HCT116 (cell line): Measurements from ENCODE around the gene OBSL1. TPM values are rescaled to one million over a fixed set of nuclear protein-coding genes. Genes with fewer than 3 reads are reported as not detected.

Experiments used
- ATAC-seq: fragments of 200-7000 bp; cut with Tn5 transposase; 2 replicates; pipeline ENCODE4 v1.9.1; 2020; ENCODE audit warnings: mild to moderate bottlenecking, moderate library complexity
- BruUV-seq: library from RNA; stranded (reverse); fragments of 400-500 nt; replicated peaks from 2 replicates; lab custom pipeline; 2021; lab: Mats Ljungman, UMichigan
- CTCF ChIA-PET: fragments of 300-600 bp; sonication (Branson Sonifier 250); formaldehyde crosslinking; loops from one replicate; lab custom pipeline; 2021; ENCODE audit warnings: antibody characterized with exemption; lab: Charles Lee
- POLR2A ChIA-PET: fragments of 300-600, 350-600 bp; sonication (Branson Sonifier 250); formaldehyde crosslinking; loops from one replicate; lab custom pipeline; 2021; ENCODE audit warnings: antibody characterized with exemption; lab: Charles Lee
- RAD21 ChIA-PET, 2 experiments: fragments of 300-600 bp; sonication (Branson Sonifier 250); formaldehyde crosslinking; loops; one replicate each; lab custom pipeline; 2023; ENCODE audit warnings: low total read pairs in 2 of 2; ENCODE audit not compliant: uncharacterized antibody in 2 of 2, unreplicated experiment in 2 of 2, low non-redundant PET in 1 of 2; lab: Charles Lee
- DNase-seq: peaks from one replicate; pipeline ENCODE4 v3.0.0-alpha.2; 2010; ENCODE audit warnings: low read depth, low spot score
- H2AFZ ChIP-seq: fragments of 200-600 bp; shearing (Covaris generic), sonication (generic); 2 replicates; pipeline ENCODE4 v1.6.1; 2017; ENCODE audit warnings: low read depth, mixed run types, mixed read lengths, antibody characterized with exemption, low read length; ENCODE audit not compliant: poor library complexity, severe bottlenecking
- H3K27ac ChIP-seq: 2 replicates; pipeline ENCODE4 v1.5.1; 2012; ENCODE audit warnings: low read depth, low read length
- H3K27me3 ChIP-seq: fragments of 200-600 bp; sonication (generic); 2 replicates; pipeline ENCODE4 v1.6.1; 2016; ENCODE audit warnings: mixed run types, low read length, mixed read lengths; ENCODE audit not compliant: insufficient read depth
- H3K36me3 ChIP-seq, 2 experiments: fragments of 200-500 bp in 1 of 2; fragments of 200-600 bp in 1 of 2; sonication (Bioruptor generic) in 1 of 2; sonication (generic) in 1 of 2; 2 replicates each; pipeline versions ENCODE4 v1.5.1 to v1.6.1; 2014 to 2016; ENCODE audit warnings: low read length in 2 of 2, inconsistent platforms in 1 of 2, mixed read lengths in 1 of 2, mixed run types in 1 of 2; ENCODE audit not compliant: insufficient read depth in 2 of 2, control insufficient read depth in 1 of 2
- H3K4me1 ChIP-seq, 2 experiments: fragments of 200-600 bp in 1 of 2; sonication (generic) in 1 of 2; 2 replicates each; pipeline versions ENCODE4 v1.5.1 to v1.6.1; 2012 to 2017; ENCODE audit warnings: low read length in 2 of 2, inconsistent platforms in 1 of 2, mild to moderate bottlenecking in 1 of 2, mixed read lengths in 1 of 2, mixed run types in 1 of 2, moderate library complexity in 1 of 2; ENCODE audit not compliant: insufficient read depth in 2 of 2, control insufficient read depth in 1 of 2
- H3K4me2 ChIP-seq: fragments of 200-600 bp; sonication (generic); 2 replicates; pipeline ENCODE4 v1.6.1; 2017; ENCODE audit warnings: mixed run types, low read length, mixed read lengths
- H3K4me3 ChIP-seq, 2 experiments: fragments of 200-600 bp in 1 of 2; sonication (generic) in 1 of 2; replicated peaks in 1 of 2; 2 replicates each; pipeline ENCODE4 v1.5.1; 2011 to 2016; ENCODE audit warnings: low read length in 2 of 2, control low read depth in 1 of 2, low read depth in 1 of 2, mild to moderate bottlenecking in 1 of 2, mixed read lengths in 1 of 2, mixed run types in 1 of 2
- H3K79me2 ChIP-seq: fragments of 200-600 bp; sonication (generic); 2 replicates; pipeline ENCODE4 v1.6.1; 2017; ENCODE audit warnings: mild to moderate bottlenecking, mixed run types, low read length, moderate library complexity, mixed read lengths; ENCODE audit not compliant: insufficient read depth
- H3K9ac ChIP-seq: fragments of 200-600 bp; sonication (generic); 2 replicates; pipeline ENCODE4 v1.6.1; 2016; ENCODE audit warnings: low read length, mixed read lengths
- H3K9me2 ChIP-seq: fragments of 200-600 bp; sonication (generic), shearing (Covaris generic); 2 replicates; pipeline ENCODE4 v1.6.1; 2017; ENCODE audit warnings: mixed run types, mild to moderate bottlenecking, moderate library complexity; ENCODE audit not compliant: insufficient read depth
- H3K9me3 ChIP-seq, 2 experiments: fragments of 200-500 bp in 1 of 2; fragments of 200-600 bp in 1 of 2; sonication (Bioruptor generic) in 1 of 2; sonication (generic) in 1 of 2; 2 replicates each; pipeline ENCODE4 v1.6.1; 2014 to 2017; ENCODE audit warnings: low read length in 2 of 2, mixed read lengths in 2 of 2, inconsistent platforms in 1 of 2, low read depth in 1 of 2, mild to moderate bottlenecking in 1 of 2, mixed run types in 1 of 2, moderate library complexity in 1 of 2; ENCODE audit not compliant: control insufficient read depth in 1 of 2, insufficient read depth in 1 of 2
- H4K20me1 ChIP-seq: fragments of 200-600 bp; sonication (generic), shearing (Covaris generic); 2 replicates; pipeline ENCODE4 v1.6.1; 2017; ENCODE audit warnings: mixed run types, mild to moderate bottlenecking, moderate library complexity; ENCODE audit not compliant: insufficient read depth
- EGR1 ChIP-seq: IDR thresholded peaks from 2 replicates; pipeline ENCODE4 v1.6.1; 2012; ENCODE audit warnings: low read depth
- JUND ChIP-seq: IDR thresholded peaks from 2 replicates; pipeline ENCODE4 v1.6.1; 2012
- POLR2A ChIP-seq: IDR thresholded peaks from 2 replicates; pipeline ENCODE4 v1.7.0; 2011; ENCODE audit warnings: borderline replicate concordance; ENCODE audit not compliant: insufficient read depth, insufficient read length; ENCODE audit errors: extremely low read depth
- POLR2AphosphoS5 ChIP-seq: IDR thresholded peaks from 2 replicates; pipeline ENCODE4 v1.6.1; 2011; ENCODE audit warnings: mild to moderate bottlenecking, low read depth, low read length, moderate library complexity
- SIN3A ChIP-seq: IDR thresholded peaks from 2 replicates; pipeline ENCODE4 v1.6.1; 2012; ENCODE audit warnings: low read depth
- SP1 ChIP-seq: IDR thresholded peaks from 2 replicates; pipeline ENCODE4 v1.6.1; 2012; ENCODE audit warnings: low read depth
- ZBTB33 ChIP-seq: IDR thresholded peaks from 2 replicates; pipeline ENCODE4 v1.6.1; 2011; ENCODE audit warnings: mild to moderate bottlenecking, low read length, moderate library complexity; ENCODE audit not compliant: insufficient replicate concordance; ENCODE audit errors: extremely low read depth
- ZFX ChIP-seq: fragments of 450-650 bp; IDR thresholded peaks from 2 replicates; pipeline ENCODE4 v1.6.1; 2017
- ZNF274 ChIP-seq: fragments of 200-500 bp; sonication (Bioruptor generic); IDR thresholded peaks from 2 replicates; pipeline ENCODE4 v1.6.1; 2014; ENCODE audit warnings: mild to moderate bottlenecking, low read depth, low read length, inconsistent platforms
- intact Hi-C: fragments of 100-400 bp; cut with micrococcal nuclease; formaldehyde crosslinking; loops from 2 replicates; pipeline ENCODE4 v1.10.0; 2022
- total RNA-seq: library from RNA; stranded (reverse); gene quantifications from one replicate; pipeline ENCODE4 v1.2.1, GENCODE V29; 2021; ENCODE audit not compliant: unreplicated experiment
- TF ChIP-seq, protein P1 (sequence below): IDR thresholded peaks from 2 replicates; pipeline ENCODE4 v1.6.1; 2012
- TF ChIP-seq, protein P2 (sequence below), 3 experiments: fragments of 200-600 bp in 1 of 3; sonication (generic) in 1 of 3; IDR thresholded peaks in 2 of 3; conservative IDR thresholded peaks in 1 of 3; 2 replicates each; pipeline ENCODE4 v1.5.1; 2012 to 2017; ENCODE audit warnings: low read depth in 2 of 3, low read length in 2 of 3, antibody characterized with exemption in 1 of 3, borderline replicate concordance in 1 of 3, control low read depth in 1 of 3, mild to moderate bottlenecking in 1 of 3, mixed read lengths in 1 of 3, mixed run types in 1 of 3, moderate library complexity in 1 of 3; ENCODE audit not compliant: insufficient read depth in 1 of 3

Gene OBSL1
- total RNA-seq, 1 experiment from 2014 or later = 45.2 TPM

GRCh38 chr2:219578811-219579613 is 7.7 kb upstream of the OBSL1 start:
- Histone ChIP-seq H4K20me1 (no peaks in the 10 kb centered on the region), H3K9me3 (no peaks in the 10 kb centered on the region), H3K4me1 (no peaks in the 10 kb centered on the region), H3K4me3 (no peak overlapping the region), H3K27me3 (no peaks in the 10 kb centered on the region), H3K9me2 (no peaks in the 10 kb centered on the region), H3K4me2 (no peak overlapping the region), H2AFZ (no peak overlapping the region), H3K36me3 (no peaks in the 10 kb centered on the region), H3K79me2 (no peaks in the 10 kb centered on the region), H3K27ac (no peak overlapping the region), H3K9ac (no peak overlapping the region)
- ChIA-PET RAD21 (no interaction called here), CTCF (no interaction called here), POLR2A (no interaction called here)
- no peak for TF ChIP-seq EGR1
- no peak for TF ChIP-seq ZFX
- no peak for TF ChIP-seq SIN3A
- TF ChIP-seq ZNF274 = no peak
- TF ChIP-seq, protein P1, sequence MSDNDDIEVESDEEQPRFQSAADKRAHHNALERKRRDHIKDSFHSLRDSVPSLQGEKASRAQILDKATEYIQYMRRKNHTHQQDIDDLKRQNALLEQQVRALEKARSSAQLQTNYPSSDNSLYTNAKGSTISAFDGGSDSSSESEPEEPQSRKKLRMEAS = no peak
- no peak for TF ChIP-seq SP1
- TF ChIP-seq JUND = no peak
- no peak for TF ChIP-seq POLR2A
- TF ChIP-seq ZBTB33 = no peak
- no peak for TF ChIP-seq POLR2AphosphoS5
- TF ChIP-seq, protein P2, sequence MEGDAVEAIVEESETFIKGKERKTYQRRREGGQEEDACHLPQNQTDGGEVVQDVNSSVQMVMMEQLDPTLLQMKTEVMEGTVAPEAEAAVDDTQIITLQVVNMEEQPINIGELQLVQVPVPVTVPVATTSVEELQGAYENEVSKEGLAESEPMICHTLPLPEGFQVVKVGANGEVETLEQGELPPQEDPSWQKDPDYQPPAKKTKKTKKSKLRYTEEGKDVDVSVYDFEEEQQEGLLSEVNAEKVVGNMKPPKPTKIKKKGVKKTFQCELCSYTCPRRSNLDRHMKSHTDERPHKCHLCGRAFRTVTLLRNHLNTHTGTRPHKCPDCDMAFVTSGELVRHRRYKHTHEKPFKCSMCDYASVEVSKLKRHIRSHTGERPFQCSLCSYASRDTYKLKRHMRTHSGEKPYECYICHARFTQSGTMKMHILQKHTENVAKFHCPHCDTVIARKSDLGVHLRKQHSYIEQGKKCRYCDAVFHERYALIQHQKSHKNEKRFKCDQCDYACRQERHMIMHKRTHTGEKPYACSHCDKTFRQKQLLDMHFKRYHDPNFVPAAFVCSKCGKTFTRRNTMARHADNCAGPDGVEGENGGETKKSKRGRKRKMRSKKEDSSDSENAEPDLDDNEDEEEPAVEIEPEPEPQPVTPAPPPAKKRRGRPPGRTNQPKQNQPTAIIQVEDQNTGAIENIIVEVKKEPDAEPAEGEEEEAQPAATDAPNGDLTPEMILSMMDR (IDR thresholded peaks at IDR 0.05 in 2 of 3, conservative IDR thresholded peaks at IDR 0.05 in 1 of 3; ENCODE audit: borderline replicate concordance in 1 of 3, insufficient read depth in 1 of 3, low read depth in 2 of 3, low read length in 2 of 3) = no peak
- DNase-seq = no peak
- no peak for ATAC-seq
- no TSS peak for BruUV-seq
- intact Hi-C loops = no loop called here
